Breast epithelium (tissue), 3 donors: ENCODE data around the gene FAM124A.

Experiments used
- POLR2A ChIP-seq: fragments of 450-650 bp; IDR thresholded peaks from one replicate; pipeline ENCODE4 v1.6.1; 2016; ENCODE audit warnings: antibody characterized with exemption, mild to moderate bottlenecking, moderate library complexity
- TF ChIP-seq, protein P1 (sequence below), 3 donors: fragments of 450-650 bp; IDR thresholded peaks; one replicate each; pipeline ENCODE4 v1.5.1; 2016 to 2017; ENCODE audit warnings: antibody characterized with exemption in 3 of 3, mild to moderate bottlenecking in 3 of 3, moderate library complexity in 3 of 3

DNA sequence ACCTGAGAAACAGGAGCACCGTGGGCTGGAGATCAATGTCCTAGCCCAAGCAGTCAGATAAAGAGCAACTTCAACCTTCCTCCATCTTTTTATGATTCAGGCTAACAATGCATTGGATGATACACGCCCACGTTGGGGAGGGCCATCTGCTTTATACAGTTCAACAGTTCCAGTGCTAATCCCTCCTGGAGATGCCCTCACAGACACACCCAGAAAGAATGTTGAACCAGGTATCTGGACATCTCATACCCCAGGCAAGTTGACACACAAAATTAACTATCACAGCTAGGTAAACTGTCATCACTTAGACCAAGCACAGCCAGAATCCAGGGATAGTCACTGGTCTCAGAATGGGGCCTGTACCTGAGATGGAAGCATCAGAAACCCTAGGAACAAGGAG, 96.7 kb downstream of the FAM124A start:
- TF ChIP-seq, protein P1, sequence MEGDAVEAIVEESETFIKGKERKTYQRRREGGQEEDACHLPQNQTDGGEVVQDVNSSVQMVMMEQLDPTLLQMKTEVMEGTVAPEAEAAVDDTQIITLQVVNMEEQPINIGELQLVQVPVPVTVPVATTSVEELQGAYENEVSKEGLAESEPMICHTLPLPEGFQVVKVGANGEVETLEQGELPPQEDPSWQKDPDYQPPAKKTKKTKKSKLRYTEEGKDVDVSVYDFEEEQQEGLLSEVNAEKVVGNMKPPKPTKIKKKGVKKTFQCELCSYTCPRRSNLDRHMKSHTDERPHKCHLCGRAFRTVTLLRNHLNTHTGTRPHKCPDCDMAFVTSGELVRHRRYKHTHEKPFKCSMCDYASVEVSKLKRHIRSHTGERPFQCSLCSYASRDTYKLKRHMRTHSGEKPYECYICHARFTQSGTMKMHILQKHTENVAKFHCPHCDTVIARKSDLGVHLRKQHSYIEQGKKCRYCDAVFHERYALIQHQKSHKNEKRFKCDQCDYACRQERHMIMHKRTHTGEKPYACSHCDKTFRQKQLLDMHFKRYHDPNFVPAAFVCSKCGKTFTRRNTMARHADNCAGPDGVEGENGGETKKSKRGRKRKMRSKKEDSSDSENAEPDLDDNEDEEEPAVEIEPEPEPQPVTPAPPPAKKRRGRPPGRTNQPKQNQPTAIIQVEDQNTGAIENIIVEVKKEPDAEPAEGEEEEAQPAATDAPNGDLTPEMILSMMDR (IDR thresholded peaks at IDR 0.05) = no peak
- TF ChIP-seq POLR2A = no peak
